CD14-positive monocyte (primary cell): ENCODE data around the gene MRPS18A. TPM values are rescaled to one million over a fixed set of nuclear protein-coding genes. Genes with fewer than 3 reads are reported as not detected.
A peak's percentile ranks its signal among the peaks of the same experiment; 100 is the strongest.

Experiments used
- DNase-seq, 3 donors: peaks; one replicate each; pipeline ENCODE4 v3.0.0-alpha.2; 2011 to 2022
- H2AFZ ChIP-seq: 2 replicates; pipeline ENCODE4 v1.6.0; 2012; ENCODE audit warnings: mild to moderate bottlenecking, low read depth, low read length, inconsistent platforms; ENCODE audit not compliant: insufficient read depth, poor library complexity, severe bottlenecking
- H3K27ac ChIP-seq, 2 donors: 1 replicate in 1 of 2; 2 replicates in 1 of 2; pipeline ENCODE4 v1.5.1; 2012 to 2013; ENCODE audit warnings: low read length in 2 of 2, control low read depth in 1 of 2, inconsistent platforms in 1 of 2, low read depth in 1 of 2, mild to moderate bottlenecking in 1 of 2
- H3K27me3 ChIP-seq, 2 donors: one replicate each; pipeline versions ENCODE4 v1.6.0 to v1.6.1; 2011 to 2013; ENCODE audit warnings: low read length in 2 of 2; ENCODE audit not compliant: control insufficient read depth in 2 of 2, insufficient read depth in 2 of 2
- H3K36me3 ChIP-seq, 2 donors: replicated peaks in 1 of 2; 1 replicate in 1 of 2; 2 replicates in 1 of 2; pipeline versions ENCODE4 v1.5.1 to v1.6.1; 2012 to 2013; ENCODE audit warnings: low read length in 2 of 2, control low read depth in 1 of 2, inconsistent platforms in 1 of 2, mild to moderate bottlenecking in 1 of 2; ENCODE audit not compliant: insufficient read depth in 2 of 2, control insufficient read depth in 1 of 2
- H3K4me1 ChIP-seq, 2 donors: 1 replicate in 1 of 2; 2 replicates in 1 of 2; pipeline versions ENCODE4 v1.5.1 to v1.6.1; 2012 to 2013; ENCODE audit warnings: low read length in 2 of 2, control low read depth in 1 of 2, inconsistent platforms in 1 of 2, mild to moderate bottlenecking in 1 of 2, moderate library complexity in 1 of 2; ENCODE audit not compliant: insufficient read depth in 2 of 2, control insufficient read depth in 1 of 2
- H3K4me2 ChIP-seq: replicated peaks from 2 replicates; pipeline ENCODE3; 2012; ENCODE audit warnings: low read length, moderate library complexity, mild to moderate bottlenecking; ENCODE audit not compliant: poor library complexity, severe bottlenecking; ENCODE audit errors: extremely low read depth
- H3K4me3 ChIP-seq, 3 experiments: fragments of 200-600 bp in 1 of 3; sonication (generic) in 1 of 3; replicated peaks in 1 of 3; 1 replicate in 2 of 3; 2 replicates in 1 of 3; pipeline ENCODE4 v1.5.1; 2011 to 2013; ENCODE audit warnings: low read length in 3 of 3, mild to moderate bottlenecking in 3 of 3, control low read depth in 2 of 3, low read depth in 2 of 3, inconsistent platforms in 1 of 3, moderate library complexity in 1 of 3
- H3K79me2 ChIP-seq: 2 replicates; pipeline ENCODE4 v1.6.0; 2012; ENCODE audit warnings: mild to moderate bottlenecking, control low read depth, inconsistent platforms, low read length, moderate library complexity; ENCODE audit not compliant: insufficient read depth
- H3K9ac ChIP-seq: 2 replicates; pipeline ENCODE4 v1.6.0; 2017; ENCODE audit warnings: low read length, mild to moderate bottlenecking; ENCODE audit not compliant: insufficient read depth, poor library complexity, severe bottlenecking
- H3K9me3 ChIP-seq, 2 donors: replicated peaks in 1 of 2; 1 replicate in 1 of 2; 2 replicates in 1 of 2; pipeline versions ENCODE4 v1.5.1 to v1.6.1; 2012 to 2013; ENCODE audit warnings: low read length in 2 of 2, control low read depth in 1 of 2; ENCODE audit not compliant: control insufficient read depth in 1 of 2, insufficient read depth in 1 of 2
- H4K20me1 ChIP-seq: 2 replicates; pipeline ENCODE4 v1.6.0; 2012; ENCODE audit warnings: mild to moderate bottlenecking, low read length, control low read depth, moderate library complexity; ENCODE audit not compliant: insufficient read depth
- H3K27ac Mint-ChIP-seq, 7 donors: one replicate each; pipeline ENCODE4 v1.8.0; 2020; ENCODE audit warnings: mild to moderate bottlenecking in 7 of 7, mixed read lengths in 7 of 7, moderate library complexity in 6 of 7, inconsistent platforms in 2 of 7
- H3K27me3 Mint-ChIP-seq, 3 donors: one replicate each; pipeline ENCODE4 v1.8.0; 2021 to 2022; ENCODE audit warnings: low read depth in 3 of 3, mild to moderate bottlenecking in 3 of 3, mixed read lengths in 3 of 3, moderate library complexity in 3 of 3, inconsistent platforms in 1 of 3
- H3K36me3 Mint-ChIP-seq, 2 donors: one replicate each; pipeline ENCODE4 v1.8.0; 2020; ENCODE audit warnings: mixed read lengths in 2 of 2, inconsistent platforms in 1 of 2, mild to moderate bottlenecking in 1 of 2
- H3K4me1 Mint-ChIP-seq: one replicate; pipeline ENCODE4 v1.8.0; 2020; ENCODE audit warnings: mild to moderate bottlenecking, mixed read lengths
- H3K4me3 Mint-ChIP-seq, 2 donors: one replicate each; pipeline ENCODE4 v1.8.0; 2020; ENCODE audit warnings: mild to moderate bottlenecking in 2 of 2, mixed read lengths in 2 of 2, moderate library complexity in 1 of 2
- H3K9me3 Mint-ChIP-seq, 7 donors: one replicate each; pipeline ENCODE4 v1.8.0; 2020 to 2022; ENCODE audit warnings: mixed read lengths in 7 of 7, mild to moderate bottlenecking in 6 of 7, moderate library complexity in 6 of 7, inconsistent platforms in 2 of 7
- WGBS: methylation state at CpG from one replicate; pipeline ENCODE4 v1.1.5; 2013; ENCODE audit warnings: missing lambda C conversion rate; ENCODE audit not compliant: insufficient coverage; 5-methylcytosine and 5-hydroxymethylcytosine counted together
- intact Hi-C, 2 donors: fragments of 100-400 bp; cut with micrococcal nuclease; formaldehyde crosslinking; loops; one replicate each; pipeline versions ENCODE4 v1.15.0 to v1.15.1; 2023
- polyA plus RNA-seq, 3 donors: library from polyadenylated mRNA; depleted of rRNA in 1 of 3; unstranded in 2 of 3; stranded (reverse) in 1 of 3; fragments of 300-500 nt in 2 of 3; fragments of >200 nt in 1 of 3; fragmentation: Illumina TruSeq in 2 of 3; gene quantifications; 1 replicate in 2 of 3; 2 replicates in 1 of 3; pipeline ENCODE4 v1.2.3, GENCODE V29; 2012 to 2021
- TF ChIP-seq, protein P1 (sequence below): fragments of 200-600 bp; IDR thresholded peaks from one replicate; pipeline ENCODE4 v1.8.0; 2022; ENCODE audit warnings: antibody characterized with exemption, mild to moderate bottlenecking

The MRPS18A gene
- polyA plus RNA-seq, 3 donors: 17.3 to 45.3 (median 41.4) TPM

DNA sequence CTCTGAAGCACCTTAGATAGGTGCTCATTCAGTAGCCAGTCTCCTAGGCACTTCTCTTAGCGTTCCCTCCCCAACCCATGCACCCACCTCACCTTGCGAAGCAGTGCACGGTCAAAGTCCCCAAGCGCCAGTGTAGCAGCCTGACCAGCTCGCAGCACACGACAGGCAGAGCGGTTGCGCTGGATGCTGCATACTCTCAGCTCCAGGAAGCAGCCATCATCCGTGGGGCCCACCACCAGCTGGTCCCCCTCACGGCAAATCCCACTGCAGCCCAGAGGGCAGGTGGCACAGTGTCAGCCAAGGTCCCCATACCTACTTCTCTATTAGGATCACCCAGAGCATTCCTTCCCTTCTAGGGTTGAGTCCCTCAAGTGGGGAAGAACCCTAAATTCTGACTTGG lies 65.0 kb downstream of the MRPS18A start:
- Mint-ChIP-seq H3K27ac (peak overlapping the region in 2 of 7 donors; percentile 11 to 54), H3K9me3 (no peaks in the 10 kb centered on the region), H3K27me3 (peaks cover 0 to 1% (median 0%) of the 10 kb centered on the region in 3 donors), H3K36me3 (peaks cover 55 to 74% of the 10 kb centered on the region in 2 donors), H3K4me1 (peaks cover 15% of the 10 kb centered on the region), H3K4me3 (no peak overlapping the region)
- DNase-seq: no peak
- no peak overlapping the region for H3K4me2 ChIP-seq
- H3K4me1 ChIP-seq: peaks cover 16 to 17% of the 10 kb centered on the region in 2 donors
- H3K9me3 ChIP-seq: no peaks in the 10 kb centered on the region
- 97% methylated on average over 10 of the region's 10 CpGs for WGBS
- H3K4me3 ChIP-seq: no peak overlapping the region
- H3K36me3 ChIP-seq: peaks cover 68 to 74% of the 10 kb centered on the region in 2 donors
- peaks cover 46% of the 10 kb centered on the region for H4K20me1 ChIP-seq
- no peak overlapping the region for H3K9ac ChIP-seq
- intact Hi-C loops: no loop called here
- H3K27me3 ChIP-seq: no peaks in the 10 kb centered on the region
- H3K79me2 ChIP-seq: peaks cover 25% of the 10 kb centered on the region
- peak overlapping the region in 1 of 2 donors; percentile 43 for H3K27ac ChIP-seq
- H2AFZ ChIP-seq: no peak overlapping the region
- TF ChIP-seq, protein P1, sequence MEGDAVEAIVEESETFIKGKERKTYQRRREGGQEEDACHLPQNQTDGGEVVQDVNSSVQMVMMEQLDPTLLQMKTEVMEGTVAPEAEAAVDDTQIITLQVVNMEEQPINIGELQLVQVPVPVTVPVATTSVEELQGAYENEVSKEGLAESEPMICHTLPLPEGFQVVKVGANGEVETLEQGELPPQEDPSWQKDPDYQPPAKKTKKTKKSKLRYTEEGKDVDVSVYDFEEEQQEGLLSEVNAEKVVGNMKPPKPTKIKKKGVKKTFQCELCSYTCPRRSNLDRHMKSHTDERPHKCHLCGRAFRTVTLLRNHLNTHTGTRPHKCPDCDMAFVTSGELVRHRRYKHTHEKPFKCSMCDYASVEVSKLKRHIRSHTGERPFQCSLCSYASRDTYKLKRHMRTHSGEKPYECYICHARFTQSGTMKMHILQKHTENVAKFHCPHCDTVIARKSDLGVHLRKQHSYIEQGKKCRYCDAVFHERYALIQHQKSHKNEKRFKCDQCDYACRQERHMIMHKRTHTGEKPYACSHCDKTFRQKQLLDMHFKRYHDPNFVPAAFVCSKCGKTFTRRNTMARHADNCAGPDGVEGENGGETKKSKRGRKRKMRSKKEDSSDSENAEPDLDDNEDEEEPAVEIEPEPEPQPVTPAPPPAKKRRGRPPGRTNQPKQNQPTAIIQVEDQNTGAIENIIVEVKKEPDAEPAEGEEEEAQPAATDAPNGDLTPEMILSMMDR: no peak

DNA sequence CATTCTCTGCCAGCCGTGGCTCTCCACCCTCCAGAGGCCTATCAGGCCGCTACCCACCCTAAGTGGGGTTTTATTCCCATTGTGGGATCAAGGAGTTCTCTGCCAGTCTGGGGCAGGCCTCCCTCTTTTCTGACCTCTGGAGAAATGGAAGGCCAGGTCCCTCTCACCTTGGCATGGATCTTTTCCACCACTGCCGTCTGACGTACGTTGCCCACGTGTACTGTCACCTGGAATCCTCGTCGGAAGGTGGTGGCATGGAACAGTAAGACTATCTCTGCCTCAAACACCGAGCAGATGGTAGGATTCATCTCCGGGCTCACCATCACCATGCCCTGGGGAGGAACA lies 65.8 kb downstream of the MRPS18A start:
- Mint-ChIP-seq H3K27ac (no peak overlapping the region), H3K27me3 (peaks cover 0 to 1% (median 0%) of the 10 kb centered on the region in 3 donors), H3K4me3 (no peak overlapping the region), H3K4me1 (peaks cover 8% of the 10 kb centered on the region), H3K9me3 (no peaks in the 10 kb centered on the region), H3K36me3 (peaks cover 55 to 74% of the 10 kb centered on the region in 2 donors)
- no peaks in the 10 kb centered on the region for H3K27me3 ChIP-seq
- intact Hi-C loops: no loop called here
- no peak overlapping the region for H3K4me3 ChIP-seq
- no peak overlapping the region for H2AFZ ChIP-seq
- H3K4me1 ChIP-seq: peaks cover 8 to 9% of the 10 kb centered on the region in 2 donors
- H3K9me3 ChIP-seq: no peaks in the 10 kb centered on the region
- 99% methylated on average over 8 of the region's 10 CpGs for WGBS
- peaks cover 68 to 79% of the 10 kb centered on the region in 2 donors for H3K36me3 ChIP-seq
- no peak overlapping the region for H3K27ac ChIP-seq
- H4K20me1 ChIP-seq: peaks cover 45% of the 10 kb centered on the region
- H3K4me2 ChIP-seq: no peak overlapping the region
- TF ChIP-seq, protein P1: no peak
- no peak for DNase-seq
- H3K9ac ChIP-seq: no peak overlapping the region
- peaks cover 23% of the 10 kb centered on the region for H3K79me2 ChIP-seq

Other genes with a start within 250 kb of the MRPS18A start
- gene DLK2, start 232.2 kb downstream of the MRPS18A start, polyA plus RNA-seq: under 1 TPM in 1 of 3 donors, not detected in 2; 0.08 TPM
- 10 to 100 TPM in 1 of 3 donors, 1 to 10 TPM in 2; 3.2 to 43.4 (median 3.2) TPM for gene TJAP1, start 210.2 kb downstream of the MRPS18A start, polyA plus RNA-seq
- gene LRRC73, start 177.4 kb downstream of the MRPS18A start, polyA plus RNA-seq: not detected
- 100 to 1,000 TPM; 112 to 126 (median 123) TPM for gene YIPF3, start 170.9 kb downstream of the MRPS18A start, polyA plus RNA-seq
- 10 to 100 TPM in 1 of 3 donors, 1 to 10 TPM in 2; 4.5 to 18.3 (median 6.1) TPM for gene POLR1C, start 170.7 kb downstream of the MRPS18A start, polyA plus RNA-seq
- 10 to 100 TPM in 2 of 3 donors, 1 to 10 TPM in 1; 8.0 to 17.5 (median 13.8) TPM for gene XPO5, start 111.8 kb downstream of the MRPS18A start, polyA plus RNA-seq
- gene POLH, start 111.6 kb downstream of the MRPS18A start, polyA plus RNA-seq: 1 to 10 TPM; 2.0 to 2.6 (median 2.1) TPM
- gene GTPBP2, start 58.5 kb downstream of the MRPS18A start, polyA plus RNA-seq: 100 to 1,000 TPM in 1 of 3 donors, 1 to 10 TPM in 2; 3.6 to 120 (median 4.9) TPM
- 10 to 100 TPM; 17.3 to 33.5 (median 26.5) TPM for gene MAD2L1BP, start 52.0 kb downstream of the MRPS18A start, polyA plus RNA-seq
- under 1 TPM; 0.05 to 0.52 (median 0.13) TPM for gene RSPH9, start 42.8 kb downstream of the MRPS18A start, polyA plus RNA-seq
- gene VEGFA, start 82.4 kb upstream of the MRPS18A start, polyA plus RNA-seq: 100 to 1,000 TPM in 1 of 3 donors, 10 to 100 TPM in 2; 19.0 to 454 (median 32.0) TPM